Subcutaneous preadipocyte (primary cell): Measurements from ENCODE around the gene TRABD. TPM values are rescaled to one million over a fixed set of nuclear protein-coding genes. Genes with fewer than 3 reads are reported as not detected.

Experiments
- total RNA-seq: library from RNA; depleted of rRNA; stranded (reverse); fragments of >200 nt; gene quantifications from 2 replicates; pipeline ENCODE4 v1.2.3, GENCODE V29; 2012

Gene TRABD
- total RNA-seq: 24.3 and 34.2 TPM in 2 replicates

GRCh38 chr22:50185375-50186087 lies at the start of gene TRABD:
TRABD (plus strand) TSS chr22:50185913; CDS start chr22:50193061, 7,148 bp downstream.

GRCh38 chr22:50170453-50171318 lies 15.0 kb upstream of the TRABD start, which contains the start of gene PANX2:
PANX2 (plus strand) TSS chr22:50170731; CDS start chr22:50170731, 0 bp downstream.

GRCh38 chr22:50200461-50201190 lies 14.9 kb downstream of the TRABD start, which contains the start of gene SELENOO:
SELENOO (plus strand) TSS chr22:50201011; CDS start chr22:50201037, 26 bp downstream.

GRCh38 chr22:50244420-50245213 lies 58.9 kb downstream of the TRABD start, which contains the start of gene TUBGCP6:
TUBGCP6 (minus strand) TSS chr22:50245023; CDS start chr22:50244459, 564 bp downstream.

Other genes starting within 250 kb of the TRABD start
- 30.5 and 35.4 TPM in 2 replicates for gene PIM3, start 225.1 kb upstream of the TRABD start, total RNA-seq
- not detected in 2 replicates for gene IL17REL, start 173.1 kb upstream of the TRABD start, total RNA-seq
- gene TTLL8, start 127.6 kb upstream of the TRABD start, total RNA-seq: not detected in 2 replicates
- gene MLC1, start 100.5 kb upstream of the TRABD start, total RNA-seq: not detected in 2 replicates
- gene MOV10L1, start 95.9 kb upstream of the TRABD start, total RNA-seq: 0.37 and 0.59 TPM in 2 replicates
- under 0.01 and 0.37 TPM in 2 replicates for gene PANX2, start 15.2 kb upstream of the TRABD start, total RNA-seq
- 19.5 and 22.3 TPM in 2 replicates for gene SELENOO, start 15.1 kb downstream of the TRABD start, total RNA-seq
- 27.9 and 28.5 TPM in 2 replicates for gene TUBGCP6, start 59.1 kb downstream of the TRABD start, total RNA-seq
- 19.1 and 22.5 TPM in 2 replicates for gene HDAC10, start 65.4 kb downstream of the TRABD start, total RNA-seq
- gene MAPK12, start 75.8 kb downstream of the TRABD start, total RNA-seq: 24.3 and 34.8 TPM in 2 replicates
- gene MAPK11, start 84.5 kb downstream of the TRABD start, total RNA-seq: 2.5 and 4.4 TPM in 2 replicates
- gene PLXNB2, start 121.7 kb downstream of the TRABD start, total RNA-seq: 81.7 and 93.0 TPM in 2 replicates
- 0.39 and 2.2 TPM in 2 replicates for gene DENND6B, start 141.1 kb downstream of the TRABD start, total RNA-seq
- gene PPP6R2, start 157.4 kb downstream of the TRABD start, total RNA-seq: 41.2 and 48.7 TPM in 2 replicates